Astrocyte of the spinal cord (primary cell): ENCODE results near the gene CRB2.

Source experiments
- DNase-seq: peaks from one replicate; pipeline ENCODE4 v3.0.0; 2011; ENCODE audit warnings: low read depth, low spot score
- H3K4me3 ChIP-seq: 2 replicates; pipeline ENCODE4 v1.5.1; 2011; ENCODE audit warnings: low read depth, mild to moderate bottlenecking, low read length, moderate library complexity
- in situ Hi-C: cut with HindIII; loops from 2 replicates; pipeline ENCODE4 v1.10.0; 2017; ENCODE audit warnings: low sequenced_read_pairs
- TF ChIP-seq, protein P1 (sequence below): IDR thresholded peaks from 2 replicates; pipeline ENCODE4 v1.5.1; 2012; ENCODE audit warnings: low read depth, mild to moderate bottlenecking, low read length, inconsistent platforms

CRB2 gene

DNA sequence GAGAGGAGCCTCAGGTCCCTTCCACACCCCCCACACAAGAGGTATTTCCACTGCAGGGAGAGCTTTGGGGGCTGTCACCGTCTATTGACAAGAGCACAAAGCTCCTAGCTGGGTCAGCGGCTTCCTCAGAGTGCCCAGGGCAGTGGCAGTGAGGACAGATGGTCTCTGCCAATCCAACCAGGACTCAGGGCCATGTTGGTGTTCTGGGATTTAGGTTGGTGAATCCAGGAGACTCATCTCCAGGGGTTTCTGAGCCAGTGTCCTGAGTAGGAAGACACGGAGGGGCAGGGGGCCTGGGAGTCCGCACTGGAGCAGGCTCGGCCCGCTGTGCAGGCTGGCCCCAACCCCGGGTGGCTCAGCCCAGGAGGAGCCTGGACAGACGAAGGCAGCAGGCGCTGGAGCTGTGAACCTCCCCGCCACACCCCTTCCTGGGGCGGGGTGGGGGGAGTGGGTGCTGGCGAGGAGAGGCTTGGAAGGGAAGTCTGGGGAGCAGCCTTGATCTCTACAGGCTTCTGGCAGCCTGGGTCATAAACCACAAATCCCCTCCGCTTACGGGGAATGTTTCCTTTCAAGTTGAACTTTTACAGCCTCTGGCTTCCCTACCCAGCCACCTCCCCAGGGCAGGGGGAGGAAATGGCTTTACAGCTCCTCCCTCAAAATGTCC is 19.6 kb downstream of the CRB2 start:
- no peak overlapping the region for H3K4me3 ChIP-seq
- TF ChIP-seq, protein P1, sequence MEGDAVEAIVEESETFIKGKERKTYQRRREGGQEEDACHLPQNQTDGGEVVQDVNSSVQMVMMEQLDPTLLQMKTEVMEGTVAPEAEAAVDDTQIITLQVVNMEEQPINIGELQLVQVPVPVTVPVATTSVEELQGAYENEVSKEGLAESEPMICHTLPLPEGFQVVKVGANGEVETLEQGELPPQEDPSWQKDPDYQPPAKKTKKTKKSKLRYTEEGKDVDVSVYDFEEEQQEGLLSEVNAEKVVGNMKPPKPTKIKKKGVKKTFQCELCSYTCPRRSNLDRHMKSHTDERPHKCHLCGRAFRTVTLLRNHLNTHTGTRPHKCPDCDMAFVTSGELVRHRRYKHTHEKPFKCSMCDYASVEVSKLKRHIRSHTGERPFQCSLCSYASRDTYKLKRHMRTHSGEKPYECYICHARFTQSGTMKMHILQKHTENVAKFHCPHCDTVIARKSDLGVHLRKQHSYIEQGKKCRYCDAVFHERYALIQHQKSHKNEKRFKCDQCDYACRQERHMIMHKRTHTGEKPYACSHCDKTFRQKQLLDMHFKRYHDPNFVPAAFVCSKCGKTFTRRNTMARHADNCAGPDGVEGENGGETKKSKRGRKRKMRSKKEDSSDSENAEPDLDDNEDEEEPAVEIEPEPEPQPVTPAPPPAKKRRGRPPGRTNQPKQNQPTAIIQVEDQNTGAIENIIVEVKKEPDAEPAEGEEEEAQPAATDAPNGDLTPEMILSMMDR, result no peak
- peak; percentile 54 for DNase-seq
- in situ Hi-C loops, result no loop called here

DNA sequence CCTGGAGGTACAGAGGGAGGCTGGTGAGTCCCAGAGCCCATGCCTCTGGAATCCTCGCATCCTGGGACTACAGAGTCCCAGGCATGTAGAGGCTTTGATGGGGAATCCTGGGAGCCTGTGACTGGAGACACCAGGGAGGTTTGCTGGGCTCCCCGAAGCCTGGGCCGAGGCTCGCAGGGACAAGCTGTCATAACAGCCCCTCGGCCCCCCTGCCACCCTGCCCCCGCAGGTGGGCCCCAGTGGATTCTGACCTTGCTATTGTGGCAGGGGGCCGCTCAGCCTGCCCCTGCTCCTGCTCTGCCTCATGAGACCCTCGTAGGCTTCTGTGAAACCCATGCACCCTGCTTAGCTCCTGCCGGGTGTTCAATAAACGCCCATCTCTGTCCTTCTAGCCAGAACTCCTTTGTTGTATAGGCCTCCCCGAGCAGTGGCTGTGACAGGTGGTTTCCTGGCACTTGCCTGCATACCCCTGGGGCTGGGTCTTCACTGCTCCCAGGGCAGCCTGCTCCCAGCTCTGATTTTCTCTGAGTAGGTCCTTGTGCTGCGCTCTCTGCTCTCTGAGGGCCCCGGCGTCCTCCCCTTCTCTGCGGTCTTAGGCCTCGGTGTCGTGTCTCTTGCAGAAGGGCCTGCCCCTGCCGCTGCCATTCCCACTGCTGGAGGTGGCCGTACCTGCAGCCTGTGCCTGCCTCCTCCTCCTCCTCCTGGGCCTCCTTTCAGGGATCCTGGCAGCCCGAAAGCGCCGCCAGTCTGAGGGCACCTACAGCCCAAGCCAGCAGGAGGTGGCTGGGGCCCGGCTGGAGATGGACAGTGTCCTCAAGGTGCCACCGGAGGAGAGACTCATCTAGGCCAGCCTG is 20.4 kb downstream of the CRB2 start:
- no peak for DNase-seq
- in situ Hi-C loops, result no loop called here
- no peak overlapping the region for H3K4me3 ChIP-seq
- TF ChIP-seq, protein P1, result no peak

DNA sequence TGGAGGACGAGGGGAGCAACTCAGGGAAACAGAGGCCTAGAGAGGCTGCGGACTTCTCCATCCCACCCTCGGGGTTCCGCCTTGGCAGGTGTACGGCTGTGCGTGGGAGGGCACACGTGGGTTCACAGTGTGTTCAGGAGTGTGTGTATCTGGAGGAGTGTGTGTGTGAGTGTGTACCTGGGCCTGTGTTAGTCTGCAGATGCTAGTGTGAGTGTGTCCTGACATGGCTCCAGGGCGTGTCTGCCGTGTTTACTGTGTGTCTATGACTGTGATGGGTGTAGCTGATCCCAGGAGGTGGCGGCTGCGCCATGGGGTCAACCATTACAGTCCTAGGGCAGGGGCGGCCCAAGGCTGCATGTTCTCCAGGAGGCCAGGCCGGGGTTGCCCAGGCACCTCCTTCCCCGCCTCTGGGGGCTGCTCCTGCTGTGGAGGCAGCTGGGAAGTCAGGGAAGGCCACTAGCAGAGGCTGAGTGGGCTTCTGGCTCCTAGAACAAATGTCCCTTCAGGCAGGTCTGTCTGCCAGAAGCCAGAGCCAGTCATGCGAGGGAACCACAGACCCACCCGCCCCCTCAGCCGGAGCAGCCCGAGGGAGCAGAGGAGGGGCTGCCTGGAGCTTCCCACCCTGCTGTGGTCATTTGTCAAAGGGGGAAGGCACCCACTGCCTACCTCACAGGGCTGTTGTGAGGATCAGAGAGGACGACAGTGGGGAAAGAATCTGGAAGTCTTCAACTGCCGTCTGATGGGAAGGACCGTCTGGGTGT is 21.4 kb downstream of the CRB2 start:
- H3K4me3 ChIP-seq, result no peak overlapping the region
- in situ Hi-C loops, result no loop called here
- TF ChIP-seq, protein P1, result no peak
- no peak for DNase-seq

DNA sequence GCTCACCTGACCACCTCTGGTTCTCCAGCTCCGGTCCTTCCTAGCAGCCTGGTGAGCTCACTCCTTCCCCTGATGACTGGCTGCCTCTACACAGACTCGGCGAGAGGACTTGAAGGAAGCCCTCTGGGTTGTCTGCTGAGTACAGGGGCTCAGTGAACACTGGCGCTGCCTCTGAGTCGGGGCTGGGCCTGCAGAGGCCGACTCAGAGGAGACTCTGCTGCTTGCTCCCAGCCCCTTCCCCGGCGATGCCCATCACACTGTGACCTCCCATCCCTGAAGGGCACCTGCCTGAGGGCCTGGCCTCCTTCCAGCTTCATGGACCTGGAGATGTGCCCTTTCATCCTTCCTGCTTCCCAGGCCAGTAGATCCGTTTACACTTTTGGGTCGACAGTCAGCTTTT is 22.0 kb downstream of the CRB2 start:
- H3K4me3 ChIP-seq, result no peak overlapping the region
- TF ChIP-seq, protein P1, result no peak
- no peak for DNase-seq
- in situ Hi-C loops, result no loop called here

DNA sequence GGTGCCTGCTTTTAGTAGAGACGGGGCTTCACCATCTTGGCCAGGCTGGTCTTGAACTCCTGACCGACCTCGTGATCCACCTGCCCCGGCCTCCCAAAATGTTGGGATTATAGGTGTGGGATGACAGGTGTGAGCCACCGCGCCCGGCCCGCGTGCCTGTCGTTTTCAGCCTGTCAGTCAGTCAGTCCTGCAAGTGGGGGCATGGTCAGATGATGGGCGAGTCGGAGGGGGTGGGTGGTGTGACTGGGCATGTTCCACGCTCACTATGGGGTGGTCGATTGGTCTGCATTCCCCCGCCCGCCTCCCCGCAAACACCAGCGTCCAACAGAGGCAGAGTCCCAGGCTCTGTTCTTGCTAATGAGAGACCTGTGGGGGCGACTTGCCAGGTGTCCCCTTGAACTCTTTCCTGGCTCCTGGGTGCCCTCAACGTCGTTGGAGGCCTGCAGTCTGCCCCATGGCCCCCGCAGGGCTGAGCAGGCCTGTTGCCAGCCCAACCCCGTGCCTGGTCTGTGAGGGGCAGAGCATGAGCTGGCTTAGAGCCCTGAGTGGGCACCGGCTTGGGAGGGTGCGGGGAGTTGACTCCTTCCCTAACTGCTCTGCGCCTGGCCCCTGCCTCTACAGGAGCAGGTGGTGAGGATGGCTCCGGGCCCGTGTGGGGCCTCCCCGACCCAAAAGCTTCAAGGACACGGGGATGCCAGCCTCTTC is 23.1 kb downstream of the CRB2 start:
- DNase-seq, result no peak
- TF ChIP-seq, protein P1, result no peak
- in situ Hi-C loops, result no loop called here
- H3K4me3 ChIP-seq, result no peak overlapping the region
